SK-N-SH (cell line): ENCODE data around the gene C7orf33.

Source experiments
- SMC3 ChIP-seq: IDR thresholded peaks from 2 replicates; pipeline ENCODE4 v1.6.1; 2012; ENCODE audit warnings: low read depth, low read length, improper control_type of control experiment
- TF ChIP-seq, protein P1 (sequence below): IDR thresholded peaks from 2 replicates; pipeline ENCODE4 v1.6.1; 2012; ENCODE audit warnings: mild to moderate bottlenecking, low read depth, low read length, moderate library complexity

GRCh38 chr7:148579366-148579765 is 11.2 kb upstream of the C7orf33 start:
- TF ChIP-seq, protein P1, sequence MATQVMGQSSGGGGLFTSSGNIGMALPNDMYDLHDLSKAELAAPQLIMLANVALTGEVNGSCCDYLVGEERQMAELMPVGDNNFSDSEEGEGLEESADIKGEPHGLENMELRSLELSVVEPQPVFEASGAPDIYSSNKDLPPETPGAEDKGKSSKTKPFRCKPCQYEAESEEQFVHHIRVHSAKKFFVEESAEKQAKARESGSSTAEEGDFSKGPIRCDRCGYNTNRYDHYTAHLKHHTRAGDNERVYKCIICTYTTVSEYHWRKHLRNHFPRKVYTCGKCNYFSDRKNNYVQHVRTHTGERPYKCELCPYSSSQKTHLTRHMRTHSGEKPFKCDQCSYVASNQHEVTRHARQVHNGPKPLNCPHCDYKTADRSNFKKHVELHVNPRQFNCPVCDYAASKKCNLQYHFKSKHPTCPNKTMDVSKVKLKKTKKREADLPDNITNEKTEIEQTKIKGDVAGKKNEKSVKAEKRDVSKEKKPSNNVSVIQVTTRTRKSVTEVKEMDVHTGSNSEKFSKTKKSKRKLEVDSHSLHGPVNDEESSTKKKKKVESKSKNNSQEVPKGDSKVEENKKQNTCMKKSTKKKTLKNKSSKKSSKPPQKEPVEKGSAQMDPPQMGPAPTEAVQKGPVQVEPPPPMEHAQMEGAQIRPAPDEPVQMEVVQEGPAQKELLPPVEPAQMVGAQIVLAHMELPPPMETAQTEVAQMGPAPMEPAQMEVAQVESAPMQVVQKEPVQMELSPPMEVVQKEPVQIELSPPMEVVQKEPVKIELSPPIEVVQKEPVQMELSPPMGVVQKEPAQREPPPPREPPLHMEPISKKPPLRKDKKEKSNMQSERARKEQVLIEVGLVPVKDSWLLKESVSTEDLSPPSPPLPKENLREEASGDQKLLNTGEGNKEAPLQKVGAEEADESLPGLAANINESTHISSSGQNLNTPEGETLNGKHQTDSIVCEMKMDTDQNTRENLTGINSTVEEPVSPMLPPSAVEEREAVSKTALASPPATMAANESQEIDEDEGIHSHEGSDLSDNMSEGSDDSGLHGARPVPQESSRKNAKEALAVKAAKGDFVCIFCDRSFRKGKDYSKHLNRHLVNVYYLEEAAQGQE, result no peak
- no peak for TF ChIP-seq SMC3
